Neural progenitor cell (in vitro differentiated cells): ENCODE measurements around the gene QPCTL.

Source experiments
- EZH2 ChIP-seq: fragments of 200-600 bp; sonication (generic); IDR thresholded peaks from 2 replicates; pipeline ENCODE4 v1.6.1; 2017; ENCODE audit warnings: antibody characterized with exemption, mild to moderate bottlenecking, moderate library complexity
- TF ChIP-seq, protein P1 (sequence below): fragments of 200-600 bp; sonication (generic); IDR thresholded peaks from 2 replicates; pipeline ENCODE4 v1.5.1; 2017; ENCODE audit warnings: antibody characterized with exemption, mild to moderate bottlenecking

- TF ChIP-seq, protein P1, sequence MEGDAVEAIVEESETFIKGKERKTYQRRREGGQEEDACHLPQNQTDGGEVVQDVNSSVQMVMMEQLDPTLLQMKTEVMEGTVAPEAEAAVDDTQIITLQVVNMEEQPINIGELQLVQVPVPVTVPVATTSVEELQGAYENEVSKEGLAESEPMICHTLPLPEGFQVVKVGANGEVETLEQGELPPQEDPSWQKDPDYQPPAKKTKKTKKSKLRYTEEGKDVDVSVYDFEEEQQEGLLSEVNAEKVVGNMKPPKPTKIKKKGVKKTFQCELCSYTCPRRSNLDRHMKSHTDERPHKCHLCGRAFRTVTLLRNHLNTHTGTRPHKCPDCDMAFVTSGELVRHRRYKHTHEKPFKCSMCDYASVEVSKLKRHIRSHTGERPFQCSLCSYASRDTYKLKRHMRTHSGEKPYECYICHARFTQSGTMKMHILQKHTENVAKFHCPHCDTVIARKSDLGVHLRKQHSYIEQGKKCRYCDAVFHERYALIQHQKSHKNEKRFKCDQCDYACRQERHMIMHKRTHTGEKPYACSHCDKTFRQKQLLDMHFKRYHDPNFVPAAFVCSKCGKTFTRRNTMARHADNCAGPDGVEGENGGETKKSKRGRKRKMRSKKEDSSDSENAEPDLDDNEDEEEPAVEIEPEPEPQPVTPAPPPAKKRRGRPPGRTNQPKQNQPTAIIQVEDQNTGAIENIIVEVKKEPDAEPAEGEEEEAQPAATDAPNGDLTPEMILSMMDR = no peak
- TF ChIP-seq EZH2 = no peak
These were observed 20.7 kb downstream of the QPCTL start for GRCh38 chr19:45713141-45713540.
